HG03558 (cell line): ENCODE data around the gene FGA.
"Not testable (repeated sequence)": the region's sequence is repeated elsewhere in the genome, so short reads cannot be mapped to it uniquely, and the experiment has no call there.

Experiments used
- ATAC-seq: cut with Tn5 transposase; IDR thresholded peaks from one replicate; pipeline ENCODE4 v1.9.1; 2021; ENCODE audit warnings: moderate number of reproducible peaks; ENCODE audit not compliant: unreplicated experiment; ENCODE audit errors: extremely low read depth

The FGA gene

DNA sequence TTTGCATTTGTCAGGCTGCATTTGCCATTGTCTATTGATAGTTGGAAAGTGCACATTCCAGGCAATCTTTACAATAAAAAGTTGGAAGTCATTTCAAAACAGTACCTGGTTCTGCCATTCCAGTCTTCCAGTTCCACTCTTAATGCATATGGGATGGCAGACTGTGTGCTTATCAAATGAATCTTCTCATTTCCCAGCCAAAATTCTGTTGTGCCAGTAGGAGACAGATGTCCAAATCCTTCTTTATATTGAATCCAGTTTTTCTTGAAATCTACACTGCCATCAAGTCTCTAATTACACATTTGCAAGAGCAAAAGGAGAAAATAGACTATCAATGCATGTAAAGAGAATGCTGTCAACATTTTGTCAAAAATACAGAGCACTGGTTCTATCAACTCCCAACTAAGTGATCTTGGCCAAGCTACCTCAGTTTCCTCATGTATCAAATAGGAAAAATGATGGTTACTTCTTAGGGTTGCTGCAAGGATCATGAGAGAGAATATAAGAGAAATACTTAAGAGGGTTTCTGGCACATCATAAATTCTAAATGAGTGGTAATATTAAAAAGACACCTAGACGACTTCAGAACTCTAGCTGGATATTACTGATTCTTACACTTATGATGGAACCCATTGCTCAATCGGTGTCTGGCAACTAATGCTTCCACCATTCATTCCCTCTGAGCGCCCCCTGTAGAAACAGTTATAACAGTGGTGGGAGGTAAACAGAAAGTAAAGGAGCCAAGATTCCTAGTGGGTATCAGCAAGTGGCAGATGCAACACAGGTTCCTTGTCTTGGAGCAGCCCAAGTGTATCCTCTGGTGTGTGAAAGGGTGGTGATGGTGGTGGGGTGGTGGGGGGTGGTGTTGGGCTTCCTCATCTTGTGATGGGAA is 18.1 kb upstream of the FGA start:
- no peak for ATAC-seq

DNA sequence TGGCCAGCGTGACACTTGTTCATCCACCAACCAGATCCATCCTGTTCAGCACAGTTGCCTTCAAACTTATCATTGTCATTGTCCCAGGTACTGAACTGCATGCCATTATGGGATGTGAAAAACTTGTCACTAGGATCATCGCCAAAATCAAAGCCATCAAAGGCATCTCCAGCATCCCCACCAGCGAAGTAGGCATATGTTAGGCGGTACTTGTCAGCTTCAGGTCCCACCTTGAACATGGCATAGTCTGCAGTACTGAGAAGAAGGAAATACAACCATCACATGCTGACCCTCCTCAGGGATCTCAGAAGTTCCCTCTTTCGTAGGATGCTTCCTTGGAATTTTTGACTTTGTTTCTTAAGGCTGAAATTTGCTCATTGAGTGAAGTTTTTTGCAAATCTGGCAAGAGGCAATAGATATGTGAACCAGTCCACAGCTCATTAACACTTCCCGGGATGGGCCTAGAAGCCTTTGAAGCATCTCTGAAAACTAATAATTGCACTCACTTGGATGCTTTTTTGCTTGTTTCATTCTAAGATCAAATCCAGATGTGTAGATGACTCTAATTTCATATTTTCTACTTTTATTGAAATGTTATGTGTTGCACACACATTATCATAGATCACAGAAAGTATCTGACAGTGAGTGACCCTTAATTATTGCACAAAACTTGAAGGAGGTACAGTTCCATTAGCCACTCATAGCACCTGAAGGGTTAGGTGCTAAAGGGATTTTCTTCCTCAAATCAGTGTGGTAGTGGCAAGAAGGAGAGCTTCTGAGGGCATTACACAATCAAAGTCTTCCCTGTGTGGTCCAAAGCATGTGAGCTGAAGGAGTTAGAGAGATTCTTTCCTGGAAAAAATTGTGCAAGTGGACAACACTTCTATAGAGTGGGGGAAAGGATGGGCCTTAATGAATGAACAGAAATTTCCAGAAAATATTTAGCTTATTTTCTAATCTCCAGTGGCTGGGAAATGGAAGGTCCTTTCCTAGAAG is 16.5 kb upstream of the FGA start:
- ATAC-seq: no peak

DNA sequence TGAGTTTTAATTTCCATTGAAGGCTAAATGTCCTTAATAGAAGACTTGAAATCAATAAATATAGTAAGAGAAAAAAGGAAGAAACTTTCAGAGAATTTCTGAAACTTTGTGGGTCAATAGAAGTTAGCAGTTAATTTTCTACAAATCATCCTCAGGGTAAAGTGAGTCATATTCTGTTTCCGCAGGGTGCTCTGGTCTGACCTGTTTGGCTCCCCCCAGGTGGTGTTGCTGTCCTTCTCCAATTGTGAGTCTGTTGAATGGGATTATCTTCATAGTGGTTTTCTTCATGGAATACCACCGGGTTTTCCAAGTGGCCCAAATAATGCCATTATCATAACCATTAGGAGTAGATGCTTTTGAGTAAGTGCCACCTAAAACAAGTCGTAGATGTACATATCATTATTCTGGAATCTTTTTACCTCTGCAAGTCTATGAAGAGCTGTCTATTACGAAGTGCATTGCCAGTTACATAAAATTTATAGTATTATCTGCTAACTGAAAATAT is 14.2 kb upstream of the FGA start:
- ATAC-seq: no peak

DNA sequence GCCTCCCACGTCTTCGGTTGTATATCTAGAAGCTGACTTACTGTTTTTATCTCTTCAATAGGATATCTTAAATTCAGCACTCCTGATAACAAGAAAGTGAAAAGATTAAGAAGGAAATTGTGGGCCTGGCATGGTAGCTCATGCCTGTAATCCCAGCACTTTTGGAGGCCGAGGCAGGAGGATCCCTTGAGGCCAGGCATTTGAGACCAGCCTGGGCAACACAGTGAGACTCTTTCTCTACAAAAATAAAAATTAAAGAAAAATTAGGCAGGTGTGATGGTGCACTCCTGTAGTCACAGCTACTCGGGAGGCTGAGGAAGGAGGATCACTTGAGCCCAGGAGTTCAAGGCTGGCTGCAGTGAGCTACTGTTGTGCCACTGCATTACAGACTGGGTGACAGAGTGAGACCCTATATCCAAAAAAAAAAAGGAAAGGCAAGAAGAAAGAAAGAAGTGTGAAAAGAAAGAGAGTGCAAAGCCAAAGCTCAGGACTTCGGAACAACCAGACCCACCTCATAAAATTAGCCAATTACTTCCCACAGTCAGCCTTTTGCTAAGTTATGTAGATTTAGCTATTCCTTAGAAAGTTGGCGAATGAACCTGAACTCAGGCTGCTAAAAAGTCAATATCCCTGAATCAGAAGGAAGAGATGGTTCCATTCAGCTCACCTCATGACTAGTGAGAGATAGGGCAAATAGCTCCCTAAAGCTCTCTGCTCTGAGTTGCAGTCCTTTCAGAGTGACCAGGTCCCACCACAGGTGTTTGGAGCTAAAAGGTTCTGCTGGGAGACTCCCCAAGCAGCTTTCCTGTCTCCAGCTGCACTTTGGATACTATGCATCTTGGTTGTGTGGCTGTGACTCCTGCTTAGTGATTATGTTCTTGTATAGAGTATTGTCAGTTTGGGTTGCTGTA is 12.7 kb upstream of the FGA start:
- no peak for ATAC-seq

DNA sequence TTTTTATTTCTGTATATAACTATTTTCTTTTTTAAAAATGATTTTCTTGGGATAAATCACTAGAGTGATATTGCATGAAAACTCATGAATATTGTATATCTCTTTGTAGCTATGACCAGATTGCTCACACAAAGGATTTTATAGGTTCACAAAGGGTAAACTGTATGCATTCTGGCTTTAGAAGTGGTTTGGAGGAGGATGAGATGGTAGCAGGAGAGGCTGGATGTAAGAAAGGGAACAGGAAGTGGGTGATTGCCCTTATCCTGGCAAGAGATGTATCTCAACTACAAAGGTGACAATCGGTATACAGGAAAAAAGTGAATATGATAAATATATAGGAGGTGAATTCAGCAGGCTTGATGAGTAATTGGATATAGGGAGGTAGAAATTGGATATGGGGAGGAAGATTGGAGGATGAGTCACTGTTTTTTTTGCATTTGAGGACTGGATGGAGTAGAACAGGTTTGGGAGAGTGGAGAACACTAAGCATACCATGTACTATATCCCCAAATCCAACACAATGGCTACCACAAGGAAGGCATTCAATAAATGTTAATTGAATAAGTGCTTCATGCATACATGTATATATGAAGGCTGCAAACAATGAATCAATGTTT is 12.0 kb upstream of the FGA start:
- no peak for ATAC-seq

DNA sequence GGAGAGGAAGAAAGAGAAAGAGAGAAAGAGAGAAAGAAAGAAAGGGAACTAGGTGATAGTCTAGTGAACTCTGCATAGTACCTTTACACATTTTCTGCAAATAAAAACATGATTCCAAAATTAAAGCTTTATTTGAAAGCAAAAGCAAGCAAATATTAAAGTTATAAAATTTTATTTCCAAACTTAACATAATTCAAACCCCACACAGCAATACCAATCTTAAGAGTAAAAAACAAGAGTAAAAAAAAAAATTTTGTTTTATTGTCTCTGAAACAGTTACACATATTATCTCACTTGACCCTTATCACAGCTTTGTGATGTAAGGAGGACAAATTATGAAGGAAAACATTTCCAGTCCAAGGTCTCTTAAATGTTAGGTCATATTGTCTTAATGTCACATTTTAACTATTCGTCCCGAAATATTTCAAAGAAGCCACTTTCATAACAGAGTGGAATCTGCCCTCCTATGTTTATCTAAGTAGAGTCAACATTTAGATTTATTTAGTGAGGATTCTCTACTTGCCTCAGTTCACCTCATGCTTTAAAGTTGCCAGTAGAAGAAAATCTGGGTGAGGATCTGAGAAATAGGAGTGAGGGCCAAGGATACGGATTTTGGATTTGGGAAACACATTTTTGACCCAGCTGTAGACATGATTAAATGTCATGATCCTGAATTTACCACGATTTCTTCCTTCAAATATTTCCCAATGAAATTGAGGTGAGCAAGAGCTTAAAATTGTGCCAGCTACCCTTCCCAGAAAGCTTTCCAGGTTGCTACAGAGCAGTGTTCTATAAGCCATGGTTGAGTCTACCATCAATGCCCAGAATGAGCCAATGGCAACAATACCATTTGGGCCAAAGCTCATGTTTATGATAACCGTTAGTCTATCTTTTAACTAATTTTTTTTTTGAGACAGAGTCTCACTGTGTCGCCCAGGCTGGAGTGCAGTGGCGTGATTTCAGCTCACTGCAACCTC is 7.5 kb upstream of the FGA start:
- no peak for ATAC-seq

DNA sequence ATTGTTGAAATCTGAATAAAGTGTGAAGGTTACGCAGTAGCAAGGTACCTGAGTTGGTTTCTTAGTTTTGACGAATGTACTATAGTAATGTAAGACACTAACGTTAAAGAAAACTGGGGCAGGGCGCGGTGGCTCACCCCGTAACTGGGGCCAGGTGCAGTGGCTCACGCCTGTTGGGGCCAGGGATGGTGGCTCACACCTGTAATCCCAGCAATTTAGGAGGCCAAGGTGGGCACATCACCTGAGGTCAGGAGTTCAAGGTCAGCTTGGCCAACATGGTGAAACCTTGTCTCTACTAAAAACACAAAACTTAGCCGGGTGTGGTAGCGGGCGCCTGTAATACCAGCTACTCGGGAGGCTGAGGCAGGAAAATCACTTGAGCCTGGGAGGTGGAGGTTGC is 6.7 kb upstream of the FGA start:
- not testable (repeated sequence) for ATAC-seq

DNA sequence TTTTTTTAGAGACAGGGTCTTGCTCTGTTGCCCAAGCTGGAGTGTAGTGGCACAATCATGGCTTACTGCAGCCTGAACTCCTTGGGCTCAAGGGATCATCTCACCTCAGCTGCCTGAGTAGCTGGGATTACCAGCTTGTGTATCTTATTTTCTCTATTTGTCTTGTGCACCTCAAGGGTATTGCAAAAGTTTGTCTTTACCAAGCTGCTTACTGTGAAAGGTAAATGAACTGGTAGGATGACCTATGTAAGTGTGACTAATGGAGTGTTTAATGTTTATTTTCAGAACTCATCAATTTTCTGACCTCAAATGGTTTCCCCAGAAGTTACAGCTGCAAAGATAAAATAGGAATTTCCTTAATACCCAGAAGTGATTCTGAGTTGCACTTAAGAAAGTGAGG is 5.3 kb upstream of the FGA start:
- no peak for ATAC-seq

DNA sequence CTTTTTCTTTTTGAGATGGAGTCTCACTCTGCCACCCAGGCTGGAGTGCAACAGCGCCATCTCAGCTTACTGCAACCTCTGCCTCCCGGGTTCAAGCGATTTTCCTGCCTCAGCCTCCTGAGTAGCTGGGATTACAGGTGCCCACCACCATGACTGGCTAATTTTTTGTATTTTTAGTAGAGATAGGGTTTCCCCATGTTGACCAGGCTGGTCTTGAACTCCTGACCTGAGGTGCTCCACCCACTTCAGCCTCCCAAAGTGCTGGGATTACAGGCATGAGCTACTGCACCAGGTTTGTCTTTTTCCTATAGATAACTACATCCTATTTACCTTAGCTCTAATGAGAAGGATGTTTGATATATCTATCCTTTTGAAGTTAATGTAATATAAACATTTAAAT is 3.8 kb upstream of the FGA start:
- not testable (repeated sequence) for ATAC-seq

DNA sequence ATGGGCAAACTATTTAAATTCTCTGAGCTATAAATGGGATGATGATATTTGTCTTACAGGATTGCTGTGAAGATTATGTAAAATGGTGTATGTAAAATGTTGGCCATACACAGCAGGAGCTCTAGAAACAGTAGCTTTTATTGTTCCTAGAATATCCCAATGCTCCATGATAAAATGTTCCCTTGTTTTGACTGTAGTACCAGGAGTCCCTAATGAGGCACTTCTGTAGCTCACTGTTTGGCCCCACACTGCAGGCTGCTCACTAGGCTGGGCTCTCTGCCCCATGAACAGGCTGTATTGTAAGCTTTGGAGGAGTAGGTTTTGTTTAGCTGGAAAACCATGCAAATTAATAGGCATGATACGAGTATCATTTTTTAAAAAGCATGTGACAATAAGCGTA is 3.3 kb upstream of the FGA start:
- no peak for ATAC-seq

DNA sequence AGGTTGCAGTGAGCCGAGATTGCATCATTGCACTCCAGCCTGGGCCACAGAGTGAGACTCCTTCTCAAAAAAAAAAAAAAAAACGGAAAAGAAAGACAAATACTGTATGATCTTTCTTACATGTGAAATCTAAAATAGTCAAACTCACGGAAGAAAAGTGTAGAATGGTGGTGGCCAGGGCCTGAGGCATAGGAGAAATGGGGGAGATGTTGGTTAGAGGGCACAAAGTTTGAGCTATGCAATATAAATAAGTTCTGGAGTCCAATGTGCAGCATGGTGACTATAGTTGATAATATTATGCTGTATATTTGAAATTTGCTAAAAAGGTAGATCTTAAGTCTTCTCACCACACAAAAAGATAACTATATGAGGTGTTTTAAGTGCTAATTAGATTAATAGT is 1.3 kb upstream of the FGA start:
- no peak for ATAC-seq

DNA sequence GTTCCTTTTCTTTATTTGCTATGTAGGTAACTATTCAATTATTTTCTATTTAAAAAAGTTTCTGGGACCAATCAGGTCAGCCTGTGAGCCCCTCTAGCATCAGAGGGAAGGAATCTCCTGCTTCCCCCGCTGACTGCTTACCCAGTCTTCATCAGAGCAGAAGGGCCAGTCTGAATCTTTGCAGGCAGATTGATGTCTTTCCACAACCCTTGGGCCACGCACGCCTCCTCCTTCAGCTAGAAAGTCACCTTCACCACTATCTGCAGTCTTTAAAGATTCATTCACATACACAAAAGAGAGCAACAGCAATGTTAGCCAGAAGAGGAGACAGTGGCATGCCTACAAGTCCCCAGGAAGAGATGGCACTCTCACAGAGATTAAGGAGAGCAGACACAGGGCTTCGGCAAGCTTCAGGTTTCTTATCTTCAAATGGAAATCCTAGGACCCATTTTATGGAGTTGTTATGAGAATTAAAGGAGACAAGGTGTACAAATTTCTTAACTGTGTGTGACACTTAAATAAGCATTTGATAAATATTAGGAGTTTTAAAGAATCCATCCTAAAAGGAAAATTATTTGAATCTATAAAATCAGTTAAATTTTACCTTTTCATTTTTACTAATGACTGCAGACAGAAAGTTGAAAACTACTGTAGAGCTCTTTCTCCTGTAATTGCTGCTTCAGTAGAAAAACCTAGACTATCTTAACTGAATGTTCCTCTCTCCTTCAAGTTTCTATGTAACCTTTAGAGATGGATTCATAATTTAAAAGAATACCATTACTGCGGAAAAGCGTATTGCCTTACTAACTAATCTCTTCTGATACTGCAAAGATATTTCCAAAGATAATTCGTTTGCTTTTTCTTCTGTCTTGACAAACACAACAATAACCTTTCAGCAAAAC is 995 bp downstream of the FGA start:
- no peak for ATAC-seq

DNA sequence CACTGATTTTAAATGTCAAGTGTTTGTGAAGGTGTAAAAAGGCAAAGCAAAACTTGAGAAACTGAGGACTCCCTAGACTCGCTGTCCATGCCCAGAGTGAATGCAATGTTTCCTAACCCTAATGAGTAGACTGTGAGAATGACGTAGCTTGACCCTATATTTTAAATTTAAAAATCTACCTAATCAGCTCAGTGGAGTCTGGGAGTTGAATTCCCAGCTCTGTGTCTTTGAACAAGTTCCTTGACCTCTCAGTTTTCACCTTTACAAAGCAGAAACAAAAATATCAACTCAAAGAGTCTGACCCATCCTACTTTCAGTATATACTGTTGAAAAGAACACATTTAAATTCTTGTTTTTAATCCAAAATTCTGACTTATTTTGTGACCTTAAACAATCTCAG is 2.3 kb downstream of the FGA start:
- no peak for ATAC-seq

DNA sequence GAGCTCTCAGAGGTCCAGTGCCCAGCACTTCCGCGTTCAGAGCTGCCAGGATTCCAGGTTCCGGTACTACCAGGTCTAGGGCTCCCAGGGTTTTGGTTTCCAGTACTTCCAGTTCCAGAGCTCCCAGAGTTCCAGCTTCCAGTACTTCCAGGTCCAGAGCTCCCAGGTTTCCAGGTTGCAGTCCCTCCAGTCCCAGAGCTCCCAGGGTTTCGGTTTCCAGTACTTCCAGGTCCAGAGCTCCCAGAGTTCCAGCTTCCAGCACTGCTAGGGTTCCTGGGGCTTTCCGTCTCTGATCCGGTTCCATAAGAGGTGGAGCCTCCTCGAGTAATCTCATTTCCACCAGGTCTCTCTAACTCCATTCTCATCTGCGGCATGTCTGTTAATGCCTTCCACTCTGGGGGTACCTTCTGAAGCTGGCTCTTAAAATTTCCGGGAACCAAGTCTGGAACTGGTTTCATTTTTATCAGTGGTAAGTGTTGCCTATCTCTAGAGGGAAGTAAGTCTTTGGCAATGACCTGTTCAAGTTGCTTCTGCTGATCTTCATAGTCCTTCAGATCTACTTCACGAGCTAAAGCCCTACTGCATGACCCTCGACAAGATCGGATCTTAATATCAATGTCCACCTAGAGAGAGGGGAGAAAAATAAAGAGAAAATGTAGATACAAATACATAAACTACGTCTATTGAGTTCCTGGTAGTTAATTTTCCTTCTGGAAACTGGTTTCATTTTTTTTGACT is 4.1 kb downstream of the FGA start:
- no peak for ATAC-seq

DNA sequence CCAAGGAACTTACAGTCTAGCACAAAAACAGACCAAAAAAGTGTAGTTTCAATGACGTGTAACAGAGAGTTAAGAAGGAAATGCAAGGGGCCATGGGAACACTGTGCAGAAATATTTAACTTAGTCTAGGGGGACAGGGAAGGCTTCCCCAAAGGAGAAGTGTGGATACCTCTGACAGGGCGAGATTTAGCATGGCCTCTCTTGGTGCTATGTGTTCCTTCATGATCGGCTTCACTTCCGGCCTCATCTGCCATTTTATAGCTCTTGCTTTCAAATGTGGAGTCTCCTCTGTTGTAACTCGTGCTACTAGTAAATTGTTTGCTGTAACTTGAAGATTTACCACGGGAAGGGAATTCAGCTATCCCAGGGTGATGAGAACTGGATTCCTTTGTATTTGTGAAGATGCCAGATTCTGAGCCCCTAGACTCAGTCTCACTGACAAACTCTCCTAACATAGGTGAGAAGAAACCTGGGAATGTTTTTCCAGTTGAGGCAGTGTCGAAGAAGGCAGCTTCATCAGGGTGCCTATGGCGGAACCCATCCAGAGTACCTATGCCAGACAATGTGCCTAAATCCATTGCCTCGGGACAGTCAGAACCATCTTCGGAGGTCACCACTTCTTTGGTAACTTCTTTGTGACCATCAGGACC is 5.0 kb downstream of the FGA start:
- no peak for ATAC-seq

DNA sequence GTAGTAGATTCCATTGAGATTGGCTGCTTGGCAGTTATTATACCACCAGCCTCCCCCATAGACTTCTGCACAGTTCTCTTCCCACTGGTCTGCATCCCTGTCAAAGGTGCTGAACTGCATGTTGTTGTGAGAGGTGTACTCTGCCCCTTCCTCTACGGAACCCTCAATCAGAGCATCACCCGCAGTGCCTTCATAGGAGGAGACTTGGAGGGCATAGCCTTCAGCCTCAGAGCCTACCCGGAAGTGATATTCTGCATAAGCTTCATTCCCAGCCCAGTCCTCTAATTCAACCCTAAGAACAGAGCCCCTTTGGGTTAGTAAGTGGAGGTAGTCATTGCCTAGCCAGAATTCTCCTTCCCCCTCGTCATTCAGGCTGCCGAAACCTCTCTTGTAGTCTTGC is 6.3 kb downstream of the FGA start:
- no peak for ATAC-seq
